HepG2 (cell line): ENCODE data around the gene NEU1. TPM values are rescaled to one million over a fixed set of nuclear protein-coding genes. Genes with fewer than 3 reads are reported as not detected.

Experiments used
- ARID5B ChIP-seq: IDR thresholded peaks from 2 replicates; pipeline ENCODE4 v1.4.0; 2020; ENCODE audit warnings: mild to moderate bottlenecking, missing genetic modification reagents
- ARNT2 ChIP-seq: sonication (generic); formaldehyde crosslinking; IDR thresholded peaks from 2 replicates; pipeline ENCODE4 v1.8.0; 2022; ENCODE audit warnings: mild to moderate bottlenecking, low read depth, missing genetic modification reagents, moderate library complexity
- BORCS8-MEF2B ChIP-seq: sonication (generic); formaldehyde crosslinking; IDR thresholded peaks from 2 replicates; pipeline ENCODE4 v1.8.0; 2022; ENCODE audit warnings: mild to moderate bottlenecking, missing genetic modification reagents
- DZIP1 ChIP-seq: sonication (generic); formaldehyde crosslinking; IDR thresholded peaks from 2 replicates; pipeline ENCODE4 v1.5.0; 2020; ENCODE audit warnings: mild to moderate bottlenecking, missing genetic modification reagents
- FOXJ3 ChIP-seq: sonication (generic); formaldehyde crosslinking; IDR thresholded peaks from 2 replicates; pipeline ENCODE4 v1.4.0; 2020; ENCODE audit warnings: missing genetic modification reagents, mild to moderate bottlenecking, borderline replicate concordance
- KDM5B ChIP-seq: sonication (generic); formaldehyde crosslinking; IDR thresholded peaks from 2 replicates; pipeline ENCODE4 v1.4.0; 2020; ENCODE audit warnings: missing genetic modification reagents, mild to moderate bottlenecking, borderline replicate concordance
- KDM6A ChIP-seq: IDR thresholded peaks from 2 replicates; pipeline ENCODE4 v1.6.1; 2016; ENCODE audit warnings: low read depth
- MYC ChIP-seq: sonication (generic); formaldehyde crosslinking; IDR thresholded peaks from 2 replicates; pipeline ENCODE4 v1.9.0; 2021; ENCODE audit warnings: missing genetic modification reagents, borderline replicate concordance
- NFRKB ChIP-seq: fragments of 450-650 bp; IDR thresholded peaks from 2 replicates; pipeline ENCODE4 v1.6.1; 2017
- SP140L ChIP-seq: sonication (generic); formaldehyde crosslinking; IDR thresholded peaks from 2 replicates; pipeline ENCODE4 v1.4.0; 2020; ENCODE audit warnings: missing genetic modification reagents, borderline replicate concordance
- SRSF1 ChIP-seq: fragments of 200-400 bp; formaldehyde crosslinking; optimal IDR thresholded peaks from 2 replicates; pipeline ENCODE3; 2017; ENCODE audit warnings: mild to moderate bottlenecking, low read depth, low read length, moderate library complexity
- SRSF9 ChIP-seq: fragments of 200-400 bp; formaldehyde crosslinking; IDR thresholded peaks from 2 replicates; pipeline ENCODE4 v1.6.1; 2018; ENCODE audit warnings: borderline replicate concordance, mild to moderate bottlenecking, low read depth, low read length; ENCODE audit not compliant: insufficient read depth, poor library complexity, severe bottlenecking
- TARDBP ChIP-seq: sonication (generic); formaldehyde crosslinking; IDR thresholded peaks from 2 replicates; pipeline ENCODE4 v1.8.0; 2022; ENCODE audit warnings: mild to moderate bottlenecking, missing genetic modification reagents
- ZBTB14 ChIP-seq: sonication (generic); formaldehyde crosslinking; IDR thresholded peaks from 2 replicates; pipeline ENCODE4 v1.4.0; 2020; ENCODE audit warnings: missing genetic modification reagents
- ZFP62 ChIP-seq: sonication (generic); formaldehyde crosslinking; IDR thresholded peaks from 2 replicates; pipeline ENCODE4 v1.4.0; 2020; ENCODE audit warnings: missing genetic modification reagents
- ZNF550 ChIP-seq: sonication (generic); formaldehyde crosslinking; IDR thresholded peaks from 2 replicates; pipeline ENCODE4 v1.4.0; 2020; ENCODE audit warnings: mild to moderate bottlenecking, missing genetic modification reagents, borderline replicate concordance
- ZNF660 ChIP-seq: sonication (generic); formaldehyde crosslinking; IDR thresholded peaks from 2 replicates; pipeline ENCODE4 v1.5.1; 2020; ENCODE audit warnings: mild to moderate bottlenecking, low read depth, missing genetic modification reagents, borderline replicate concordance
- polyA plus RNA-seq, 8 experiments: library from polyadenylated mRNA; depleted of rRNA in 3 of 8; stranded (reverse) in 7 of 8; unstranded in 1 of 8; fragments of >200 nt; fragmentation: Illumina TruSeq in 4 of 8; extraction: Trizol in 4 of 8; gene quantifications; 2 replicates each; pipeline versions ENCODE4 v1.2.1 to v1.2.3, GENCODE V29; 2011 to 2016; ENCODE audit warnings: low read depth in 4 of 8, missing spikeins in 1 of 8, mixed read lengths in 1 of 8; ENCODE audit not compliant: insufficient read depth in 1 of 8
- total RNA-seq, 5 experiments: library from RNA; depleted of rRNA; stranded (reverse); fragments of >200 nt; fragmentation: Illumina TruSeq; extraction: Trizol; gene quantifications; 2 replicates each; pipeline ENCODE4 v1.2.3, GENCODE V29; 2016; ENCODE audit warnings: low read depth in 1 of 5
- TF ChIP-seq, protein P1 (sequence below): sonication (generic); formaldehyde crosslinking; IDR thresholded peaks from 2 replicates; pipeline ENCODE4 v1.8.0; 2022; ENCODE audit warnings: missing genetic modification reagents, low read depth, mild to moderate bottlenecking, borderline replicate concordance
- TF ChIP-seq, protein P2 (sequence below): sonication (generic); formaldehyde crosslinking; IDR thresholded peaks from 2 replicates; pipeline ENCODE4 v1.4.0; 2020; ENCODE audit warnings: missing genetic modification reagents

NEU1 gene
- total and polyA plus RNA-seq, 2 of the 13 experiments (the other 11 are each of a cell fraction or from before 2014, with no cell fraction given): 215 to 297 TPM

DNA sequence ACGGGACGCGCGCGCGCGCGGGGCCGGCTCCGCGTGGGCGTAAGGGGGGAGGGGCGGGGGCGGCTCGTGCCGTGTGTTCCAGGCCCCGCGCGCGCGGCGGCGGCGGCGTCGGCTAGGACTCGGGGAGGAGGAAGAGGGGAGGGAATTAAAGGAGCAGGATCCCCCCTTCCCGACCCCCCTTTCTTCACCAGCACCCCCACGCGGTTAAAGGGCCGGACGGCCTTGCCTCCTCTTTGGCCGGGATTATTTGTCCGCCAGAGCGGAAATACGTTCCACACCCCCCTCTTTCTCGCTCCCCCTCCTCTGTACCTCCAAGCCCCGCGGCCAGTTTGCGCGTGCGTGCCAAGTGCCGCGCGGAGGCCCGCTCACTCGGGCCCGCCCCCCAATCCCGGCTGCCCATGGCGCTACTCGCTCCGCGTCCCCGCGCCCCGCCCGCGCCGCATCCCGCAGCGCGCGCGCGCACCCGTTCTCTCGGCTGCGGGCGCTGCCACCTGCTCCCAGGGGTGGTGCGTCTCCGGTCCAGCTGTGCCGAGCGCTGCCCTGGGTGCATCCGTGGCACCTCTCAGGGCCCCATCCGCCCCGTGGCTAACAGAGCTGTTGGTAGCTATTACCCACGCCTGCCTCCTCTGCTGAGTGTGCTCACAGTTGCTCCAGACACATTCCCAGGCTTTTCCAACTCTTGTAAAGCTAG, 39.5 kb upstream of the NEU1 start, which contains the start of gene ZBTB12 (continued):
- no peak for TF ChIP-seq ZNF550
- peak; percentile 40; the same call in 1 of the 2 replicates for TF ChIP-seq ARNT2 (CRISPR knock-in tag)
- peak; percentile 69 for TF ChIP-seq MYC (CRISPR knock-in tag)
- TF ChIP-seq ZFP62 (CRISPR knock-in tag): no peak
- no peak for TF ChIP-seq KDM6A (CRISPR knock-in tag)
- TF ChIP-seq, protein P1, sequence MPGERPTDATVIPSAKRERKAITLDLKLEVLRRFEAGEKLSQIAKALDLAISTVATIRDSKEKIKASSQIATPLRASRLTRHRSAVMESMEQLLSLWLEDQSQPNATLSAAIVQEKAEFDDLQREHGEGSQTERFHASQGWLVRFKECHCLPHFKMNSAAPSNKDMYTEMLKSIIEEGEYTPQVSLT (CRISPR knock-in tag): peak; percentile 63; the same call in 1 of the 2 replicates
- TF ChIP-seq ZBTB14 (CRISPR knock-in tag): peak; percentile 98
- TF ChIP-seq KDM5B (CRISPR knock-in tag): peak; percentile 53; the same call in 1 of the 2 replicates
- TF ChIP-seq SRSF1: no peak
- no peak for TF ChIP-seq DZIP1 (CRISPR knock-in tag)
- TF ChIP-seq SRSF9: no peak
- TF ChIP-seq ZNF660: no peak
- TF ChIP-seq, protein P2, sequence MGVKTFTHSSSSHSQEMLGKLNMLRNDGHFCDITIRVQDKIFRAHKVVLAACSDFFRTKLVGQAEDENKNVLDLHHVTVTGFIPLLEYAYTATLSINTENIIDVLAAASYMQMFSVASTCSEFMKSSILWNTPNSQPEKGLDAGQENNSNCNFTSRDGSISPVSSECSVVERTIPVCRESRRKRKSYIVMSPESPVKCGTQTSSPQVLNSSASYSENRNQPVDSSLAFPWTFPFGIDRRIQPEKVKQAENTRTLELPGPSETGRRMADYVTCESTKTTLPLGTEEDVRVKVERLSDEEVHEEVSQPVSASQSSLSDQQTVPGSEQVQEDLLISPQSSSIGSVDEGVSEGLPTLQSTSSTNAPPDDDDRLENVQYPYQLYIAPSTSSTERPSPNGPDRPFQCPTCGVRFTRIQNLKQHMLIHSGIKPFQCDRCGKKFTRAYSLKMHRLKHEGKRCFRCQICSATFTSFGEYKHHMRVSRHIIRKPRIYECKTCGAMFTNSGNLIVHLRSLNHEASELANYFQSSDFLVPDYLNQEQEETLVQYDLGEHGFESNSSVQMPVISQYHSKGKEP (CRISPR knock-in tag): no peak
- no peak; the same call in 1 of the 2 replicates for TF ChIP-seq TARDBP
- TF ChIP-seq SP140L (CRISPR knock-in tag): no peak
- TF ChIP-seq NFRKB: no peak
- peak; percentile 5; the same call in 1 of the 2 replicates for TF ChIP-seq ARID5B (CRISPR knock-in tag)
- no peak for TF ChIP-seq FOXJ3
- peak; percentile 48; the same call in 1 of the 2 replicates for TF ChIP-seq BORCS8-MEF2B (CRISPR knock-in tag)
